GM19463 (cell line): ENCODE results near the gene RABGGTA.

Experiments used
- ATAC-seq: cut with Tn5 transposase; IDR thresholded peaks from one replicate; pipeline ENCODE4 v1.9.1; 2021; ENCODE audit warnings: mild to moderate bottlenecking, moderate library complexity; ENCODE audit not compliant: unreplicated experiment

RABGGTA gene

DNA sequence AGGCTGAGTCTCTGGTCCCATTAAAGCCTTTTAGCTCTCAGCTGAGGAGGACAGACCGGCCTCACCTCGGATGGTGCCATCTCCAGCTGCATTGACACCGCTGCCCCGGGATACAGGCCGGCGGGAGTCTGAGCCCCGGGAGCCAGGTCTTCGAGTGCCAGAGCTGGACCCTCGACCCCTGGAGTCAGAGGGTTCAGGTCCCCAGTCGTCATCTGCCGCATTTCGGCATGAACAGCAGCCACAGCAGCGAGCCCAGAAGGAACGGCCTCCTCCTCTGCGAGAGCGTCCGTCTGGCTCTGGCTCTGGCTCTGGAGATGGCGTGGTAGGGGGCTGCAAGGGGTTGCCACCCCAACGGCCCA is 9.4 kb downstream of the RABGGTA start:
- no peak for ATAC-seq

DNA sequence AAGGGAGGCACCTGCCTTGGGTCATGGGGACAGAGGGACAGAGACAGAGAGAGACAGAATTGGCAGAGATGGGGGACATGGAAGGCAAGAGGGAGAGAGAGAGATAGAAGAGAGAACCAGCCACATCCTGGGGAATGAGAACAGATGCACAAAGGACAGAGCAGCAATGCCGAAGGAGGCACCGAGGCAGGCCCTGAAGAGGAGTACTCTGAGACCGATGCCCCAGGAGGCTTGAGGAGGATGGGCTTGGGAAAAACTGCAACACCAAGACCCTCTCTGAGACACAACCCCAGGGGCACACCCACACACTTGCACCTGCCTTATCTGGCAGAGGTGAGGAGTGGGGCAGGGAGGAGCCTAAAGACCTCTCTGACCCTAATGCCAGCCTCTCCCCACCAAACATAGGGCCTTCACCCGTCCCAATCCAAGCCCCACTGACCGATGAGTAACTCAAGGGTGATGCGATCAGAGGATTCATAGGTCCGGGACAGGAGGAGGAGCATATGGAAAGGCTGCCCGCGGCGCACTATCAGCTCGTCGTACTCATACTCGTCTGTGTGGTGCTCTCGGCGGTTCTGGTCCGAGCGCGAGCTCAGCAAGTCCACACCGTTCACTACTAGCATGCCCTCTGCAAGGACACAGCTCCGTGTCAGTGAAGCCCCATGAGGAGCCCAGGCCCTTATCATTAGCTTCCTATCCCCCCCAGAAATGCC is 10.0 kb downstream of the RABGGTA start:
- no peak for ATAC-seq

DNA sequence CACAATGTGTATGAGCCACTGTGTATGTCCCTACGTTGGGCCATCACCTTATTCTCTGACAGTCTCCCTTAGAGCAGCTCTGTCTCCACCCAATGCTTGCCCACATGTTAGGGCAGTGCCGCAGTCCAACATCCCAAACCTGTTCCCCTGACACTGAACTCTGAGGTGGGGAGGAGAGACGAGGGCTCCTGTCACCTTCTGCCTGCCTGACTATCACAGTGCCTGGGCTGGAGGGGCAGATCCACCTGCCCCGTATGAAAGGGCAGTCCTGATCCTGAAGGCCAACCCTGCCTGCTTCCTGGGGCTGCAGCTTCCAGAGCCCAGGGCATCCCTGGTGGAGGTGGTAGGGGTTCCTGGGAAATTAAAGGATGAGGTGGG is 10.6 kb downstream of the RABGGTA start:
- no peak for ATAC-seq

DNA sequence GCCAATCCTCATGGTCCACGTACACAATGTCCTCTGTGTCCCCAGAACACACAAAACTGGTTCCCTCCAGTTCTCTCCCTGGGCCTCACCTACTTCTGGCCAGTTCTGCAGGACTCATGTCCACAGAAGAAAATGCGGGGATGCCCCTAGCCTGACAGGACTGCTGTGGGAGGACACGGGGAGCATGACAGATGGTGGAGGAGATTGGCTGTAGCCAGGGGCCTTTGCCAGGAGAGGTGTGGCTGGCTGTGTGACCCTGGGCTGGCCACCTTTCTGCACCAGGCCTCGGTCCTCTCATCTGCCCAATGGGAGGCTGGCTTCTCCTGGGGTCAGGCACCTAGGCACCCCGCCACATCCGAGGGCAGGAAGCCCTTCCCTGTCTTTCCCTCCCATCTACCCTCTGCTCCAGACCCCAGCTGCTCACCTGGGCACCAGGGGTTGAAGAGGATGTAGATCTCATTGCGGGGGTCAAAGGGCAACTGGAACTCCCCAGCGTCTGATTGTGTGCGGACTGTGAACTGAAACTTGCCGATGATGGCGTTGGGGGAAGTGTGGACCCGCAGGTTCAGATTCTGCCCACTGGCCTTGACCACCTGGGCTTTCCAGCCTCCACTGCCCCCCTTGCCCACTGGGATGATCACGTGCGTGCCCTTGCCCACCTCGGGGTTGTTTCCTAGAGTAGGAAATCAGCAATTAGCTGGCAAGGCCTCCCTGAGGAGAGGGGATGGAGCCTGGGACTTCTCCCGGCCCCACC is 11.2 kb downstream of the RABGGTA start:
- ATAC-seq: no peak

DNA sequence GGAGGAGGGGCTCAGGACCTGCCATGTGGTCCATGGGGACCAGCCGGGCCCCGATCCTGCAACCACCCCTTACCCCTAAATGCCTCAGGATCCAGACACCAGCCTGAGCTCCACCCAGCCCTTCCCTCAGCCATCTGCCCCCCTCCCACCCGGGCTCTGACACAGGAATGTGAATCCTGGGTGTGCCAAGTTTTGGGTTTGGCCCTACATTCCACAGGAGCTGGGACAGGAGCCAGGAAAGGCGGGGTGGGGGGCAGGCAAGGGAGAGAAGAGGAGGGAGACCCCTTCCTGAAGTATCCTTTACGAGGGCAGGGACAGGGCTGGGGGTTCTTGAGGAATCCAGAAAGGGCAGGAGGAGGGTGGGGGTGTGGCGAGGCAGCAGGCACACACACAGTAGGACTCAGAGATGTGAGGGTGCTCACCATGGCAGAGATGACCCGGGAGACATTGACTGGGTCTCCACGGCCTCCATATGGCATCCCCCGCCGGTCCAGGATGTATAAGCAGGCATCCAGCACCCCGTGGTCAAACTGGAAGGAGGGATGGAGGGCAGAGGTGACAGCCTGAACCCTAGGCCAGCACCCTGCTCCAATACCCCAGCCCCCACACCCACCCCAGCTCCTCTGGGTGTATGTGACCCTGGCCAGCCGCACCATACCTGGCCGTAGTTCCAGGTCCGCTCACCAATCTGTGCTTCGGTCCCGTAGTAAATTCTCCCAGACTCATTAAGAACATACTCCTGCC is 11.9 kb downstream of the RABGGTA start:
- no peak for ATAC-seq

DNA sequence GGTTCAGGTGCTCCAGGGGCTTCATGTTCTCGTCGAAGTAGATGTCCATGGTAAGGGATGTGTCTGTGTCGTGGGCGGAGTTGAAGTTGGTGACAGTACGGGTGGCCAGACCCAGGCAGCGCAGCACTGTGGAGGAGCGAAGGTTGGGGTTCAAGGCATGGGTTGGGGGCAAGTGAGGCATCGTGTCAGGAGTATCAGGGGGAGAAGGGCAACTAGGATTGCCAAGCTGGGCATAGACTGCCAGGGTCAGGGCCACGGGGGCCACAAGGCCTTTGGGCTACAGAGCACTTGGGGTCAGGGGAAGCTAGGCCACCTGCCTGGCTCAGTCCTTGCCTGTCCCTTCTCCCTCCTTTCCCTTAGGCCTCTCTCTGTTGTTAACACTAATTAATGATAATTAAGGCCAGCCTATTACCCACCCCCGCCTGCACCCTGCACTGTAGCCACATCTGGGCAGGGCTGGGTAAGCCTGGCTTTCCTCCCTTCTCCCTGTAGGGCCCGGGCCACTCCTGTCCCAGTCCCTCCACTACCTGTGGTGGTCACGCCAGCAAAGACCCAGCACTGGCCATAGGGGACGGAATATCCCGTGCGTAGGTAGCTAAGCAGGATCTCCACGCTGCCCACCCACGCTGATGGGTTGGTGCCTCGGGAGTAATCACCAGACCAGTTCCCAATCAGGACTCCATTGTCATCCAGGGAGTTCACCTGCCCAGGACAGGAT is 12.7 kb downstream of the RABGGTA start:
- ATAC-seq: no peak

DNA sequence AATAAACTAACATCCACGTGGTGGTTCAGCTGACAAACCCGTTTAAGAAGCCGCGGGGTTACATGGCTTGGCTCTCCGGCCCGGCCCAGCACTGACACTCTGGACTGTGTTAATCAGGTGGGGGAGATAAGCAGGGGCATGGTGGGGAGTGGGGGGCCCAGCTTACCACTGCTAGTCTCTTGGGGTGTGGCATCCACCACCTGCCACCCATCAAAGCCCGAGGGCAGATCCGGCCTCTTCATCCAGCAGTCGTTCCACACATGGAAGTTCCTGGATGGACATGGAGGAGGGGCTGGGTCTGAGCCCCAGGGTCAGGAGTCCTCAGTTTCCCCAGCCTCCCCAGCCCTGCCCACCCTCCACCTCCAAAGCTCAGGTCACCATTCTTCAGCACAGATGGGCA is 13.3 kb downstream of the RABGGTA start:
- no peak for ATAC-seq

DNA sequence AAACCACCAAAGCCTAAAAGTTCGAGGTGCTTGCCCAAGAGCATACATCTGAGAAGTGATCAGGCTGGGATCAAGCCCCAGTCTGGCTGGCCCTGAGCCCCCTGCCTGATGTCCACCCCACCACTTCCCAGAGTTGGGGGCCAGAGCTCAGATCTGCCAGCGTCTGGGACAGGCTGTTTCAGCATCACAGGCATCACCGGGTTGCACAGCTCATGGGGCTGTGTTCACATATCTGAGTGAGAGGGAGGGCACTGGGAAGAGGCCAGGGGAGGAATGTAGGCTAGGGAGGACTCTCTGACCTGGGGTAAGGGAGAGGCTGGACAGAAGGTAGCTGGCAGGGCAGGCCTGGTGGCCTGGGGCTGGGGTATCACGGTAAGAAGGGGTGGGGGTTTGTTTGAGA is 14.4 kb downstream of the RABGGTA start:
- no peak for ATAC-seq

DNA sequence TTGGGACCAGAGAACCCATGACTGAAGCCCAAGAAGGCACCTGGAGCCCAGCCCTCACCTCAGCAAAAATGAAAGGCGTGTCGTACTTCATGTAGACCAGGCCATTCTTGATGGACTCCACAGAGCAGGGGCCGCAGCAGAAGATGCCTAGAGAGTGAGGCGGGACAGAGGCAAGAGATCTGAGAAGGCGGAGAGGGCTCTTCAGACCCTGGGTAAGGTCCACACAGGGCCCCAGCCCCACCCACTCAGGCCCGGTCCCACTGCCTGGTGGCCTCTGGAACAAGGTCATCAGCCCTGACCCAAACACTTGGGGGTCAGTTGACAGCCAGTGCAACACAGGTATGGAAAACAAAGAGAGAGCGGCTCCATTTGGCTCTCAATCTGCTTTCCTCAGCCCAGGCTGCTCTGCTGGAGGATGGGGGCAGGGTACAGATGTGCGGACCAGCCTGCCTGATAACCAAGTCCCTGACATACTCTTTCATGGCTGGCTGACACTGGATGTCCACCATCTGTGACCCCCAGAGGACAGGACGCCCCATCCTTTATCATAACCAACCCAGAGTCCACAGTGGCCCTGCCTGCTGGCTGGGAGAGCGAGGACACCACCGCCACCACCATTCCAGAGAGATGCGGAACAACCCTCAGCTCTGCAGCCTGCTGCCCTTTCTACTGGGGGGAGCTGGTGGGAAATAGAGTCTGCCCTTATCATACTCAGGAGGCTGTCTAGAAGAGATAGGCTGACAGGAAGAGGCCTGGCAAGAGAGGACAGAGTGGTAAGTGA is 15.3 kb downstream of the RABGGTA start:
- ATAC-seq: no peak

DNA sequence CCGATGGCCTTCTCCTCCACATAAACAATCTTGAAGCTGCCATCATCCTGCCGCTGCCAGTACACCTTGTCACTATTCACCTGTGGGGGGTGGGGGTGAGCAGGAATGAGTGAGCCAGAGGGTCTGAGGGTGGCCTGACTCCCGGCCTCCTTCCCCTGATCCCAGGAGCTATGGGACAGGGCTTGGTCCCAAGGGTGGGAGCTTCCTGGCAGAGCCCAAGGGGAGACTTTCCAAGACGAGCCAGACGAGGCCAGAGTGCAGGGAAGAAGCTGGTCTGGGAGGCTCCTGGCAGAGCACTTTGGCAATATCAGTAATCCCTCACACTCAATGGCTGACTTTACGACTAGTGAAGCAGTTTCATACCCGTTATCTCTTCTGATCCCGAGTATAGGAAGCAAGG is 16.0 kb downstream of the RABGGTA start:
- ATAC-seq: no peak

DNA sequence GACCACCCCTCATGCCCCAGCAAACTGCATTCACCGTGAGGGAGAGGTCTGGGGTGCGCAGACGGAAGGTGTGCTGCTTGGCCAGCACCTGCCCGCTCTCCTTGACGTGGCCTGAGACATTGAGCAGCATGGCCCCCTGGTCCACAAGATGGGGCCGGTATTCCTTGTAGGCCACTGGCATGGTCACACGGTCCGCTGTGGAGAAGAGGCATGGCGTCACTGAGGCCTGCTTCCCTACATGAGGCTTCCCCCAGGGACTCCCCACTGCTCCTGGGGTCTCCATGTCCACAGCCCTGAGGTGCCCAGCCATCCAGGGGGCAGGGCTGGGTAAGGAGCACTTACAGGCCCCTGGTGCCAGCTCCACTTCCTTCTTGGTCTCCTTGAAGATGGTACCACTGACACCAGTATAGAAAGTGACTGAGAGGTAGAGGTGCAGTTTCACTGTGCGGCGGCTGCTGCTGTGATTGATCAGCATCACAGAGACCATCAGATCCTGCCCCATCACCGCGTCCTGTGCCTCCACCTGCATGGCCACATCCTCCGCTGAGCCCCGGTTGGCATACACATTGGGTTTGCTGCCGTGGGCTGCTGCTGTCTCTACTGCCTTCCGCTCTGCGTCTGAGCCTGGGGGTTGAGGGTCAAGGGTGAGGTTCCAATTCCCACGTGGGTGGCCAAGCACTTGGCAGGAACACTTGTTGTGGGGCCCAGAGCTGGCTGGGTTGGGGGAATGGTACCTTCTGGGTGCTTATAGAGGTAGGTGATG is 16.6 kb downstream of the RABGGTA start:
- ATAC-seq: no peak

DNA sequence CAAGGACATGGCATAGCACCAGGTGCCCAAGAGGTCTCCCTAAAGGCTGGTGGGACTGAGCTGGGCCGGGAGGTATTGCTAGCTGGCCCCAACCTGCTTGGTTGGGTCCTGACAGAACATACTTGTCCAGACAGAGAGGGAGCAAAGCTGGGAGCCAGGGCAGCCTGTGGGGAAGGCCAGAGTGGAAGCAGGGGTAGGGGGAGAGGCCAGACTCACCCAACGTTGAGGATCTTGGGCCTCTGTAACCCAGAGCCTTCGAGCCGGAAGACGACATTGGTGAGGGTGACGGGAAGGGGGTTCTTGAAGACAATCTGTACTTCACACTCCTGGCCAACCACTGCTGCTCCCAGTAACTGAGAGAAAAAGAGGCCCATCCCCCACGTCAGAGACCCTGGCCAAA is 17.5 kb downstream of the RABGGTA start:
- no peak for ATAC-seq

DNA sequence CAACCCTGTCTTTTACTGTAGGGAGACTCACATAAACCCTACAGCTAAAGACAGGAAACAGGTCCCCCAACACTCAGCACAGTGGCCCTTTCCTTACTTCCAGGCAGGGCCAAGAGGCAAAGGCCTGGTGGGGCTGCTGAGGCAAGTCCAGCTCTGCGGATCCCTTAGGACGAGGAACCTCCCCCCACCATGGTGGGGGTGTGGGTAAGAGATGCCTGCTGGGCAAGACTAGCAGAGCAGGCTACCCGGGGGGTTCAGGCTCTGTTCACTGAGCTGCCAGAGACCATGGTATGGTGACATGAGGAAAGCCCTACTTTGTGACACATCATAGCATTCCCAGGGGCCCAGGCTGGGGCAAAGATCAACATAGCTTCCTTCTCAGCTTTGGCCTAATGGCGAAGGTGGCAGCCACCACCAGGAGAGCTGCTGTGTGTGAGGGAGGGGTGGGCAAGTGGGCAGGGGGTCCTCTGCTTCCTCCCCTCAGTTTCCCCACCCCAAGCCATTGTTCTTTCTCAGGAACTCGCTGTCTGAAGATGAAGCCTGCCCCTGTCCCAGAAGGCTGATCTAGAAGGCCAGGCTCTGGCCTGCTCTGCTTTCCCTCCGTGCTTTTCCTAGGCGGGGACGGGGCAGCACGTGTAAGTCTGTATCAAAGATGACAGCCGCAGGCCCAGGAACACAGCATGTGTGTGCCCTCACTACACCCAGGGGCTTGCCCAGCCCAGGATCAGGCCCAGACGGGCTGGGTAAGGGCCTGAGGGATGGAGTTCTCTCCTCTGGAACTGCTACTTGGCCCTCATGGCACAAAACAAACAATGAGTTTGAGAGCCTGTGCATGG is 18.9 kb downstream of the RABGGTA start:
- ATAC-seq: no peak

DNA sequence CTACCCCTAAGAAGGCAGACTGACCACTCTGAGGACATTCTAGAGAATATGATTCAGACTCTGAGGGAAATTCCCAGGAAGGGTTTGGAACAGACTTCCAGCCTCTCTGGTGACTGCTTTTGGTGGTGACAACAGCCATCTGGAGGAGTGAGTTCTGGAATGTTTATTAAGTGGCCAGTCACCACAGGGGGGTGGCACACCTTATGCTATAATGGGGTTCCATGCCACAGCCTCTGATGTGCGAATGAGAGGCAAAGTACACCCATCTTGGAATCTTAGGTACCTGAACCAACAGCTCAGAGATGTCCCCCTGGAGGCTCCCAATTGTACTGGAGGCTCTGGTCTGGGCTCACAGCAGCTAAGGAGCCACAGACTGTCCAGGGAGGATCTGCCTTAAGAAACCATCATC is 19.5 kb downstream of the RABGGTA start:
- ATAC-seq: no peak

DNA sequence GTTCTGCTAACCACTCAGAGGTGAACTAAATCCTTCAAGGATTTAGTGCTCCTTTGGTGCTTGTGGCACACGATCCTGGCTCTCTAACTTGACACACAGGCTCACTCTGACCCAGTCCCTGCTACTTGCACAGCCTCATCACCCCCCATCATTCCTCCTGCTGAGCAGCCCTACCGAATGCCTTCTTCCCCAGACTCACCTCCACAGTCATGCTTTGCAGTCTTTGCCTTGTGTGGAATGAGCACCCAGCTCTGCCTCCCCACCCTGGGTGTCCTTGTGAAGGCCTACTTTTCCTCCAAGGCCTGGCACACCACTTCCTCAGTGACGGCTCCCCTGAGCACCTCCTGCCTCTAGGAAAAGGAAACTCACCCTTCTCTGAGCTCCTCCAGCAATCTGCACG is 21.0 kb downstream of the RABGGTA start:
- no peak for ATAC-seq

DNA sequence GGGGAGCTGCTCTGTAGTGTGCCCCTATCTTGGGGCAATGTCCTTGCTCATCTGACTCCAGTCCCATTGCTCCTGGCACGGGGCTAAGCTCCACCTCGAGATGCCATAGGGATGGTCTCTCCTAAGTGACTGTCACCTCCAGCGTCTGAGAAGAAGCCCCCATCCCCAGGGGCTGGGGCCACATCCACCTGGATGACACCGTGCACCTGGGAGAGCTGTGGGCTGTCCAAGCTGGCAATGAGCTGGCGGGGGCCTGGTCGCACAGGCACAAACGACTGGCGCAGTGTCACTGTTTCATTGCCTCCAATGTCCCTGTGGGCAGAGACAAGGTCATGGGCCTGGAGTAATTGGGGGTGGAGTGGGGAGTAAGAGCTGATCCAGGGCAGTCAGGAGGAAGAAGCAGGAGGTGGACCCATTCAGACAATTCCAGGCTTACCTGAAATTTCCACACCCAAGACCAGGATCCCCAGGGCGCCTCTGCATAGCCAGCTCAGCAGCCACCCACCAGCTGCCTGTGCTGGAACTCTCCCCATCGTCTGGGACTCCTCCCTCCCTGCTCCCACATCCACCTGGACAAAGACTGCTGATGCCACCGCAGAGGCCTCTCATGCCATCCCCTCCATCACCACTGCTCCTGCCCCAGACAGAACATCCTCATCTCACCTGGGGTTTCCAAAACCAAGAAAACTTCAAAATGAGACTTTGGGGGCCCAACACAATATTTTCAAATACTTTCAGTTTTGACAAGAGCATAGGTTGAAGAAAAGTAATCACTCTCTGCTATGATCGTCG is 22.0 kb downstream of the RABGGTA start:
- no peak for ATAC-seq

DNA sequence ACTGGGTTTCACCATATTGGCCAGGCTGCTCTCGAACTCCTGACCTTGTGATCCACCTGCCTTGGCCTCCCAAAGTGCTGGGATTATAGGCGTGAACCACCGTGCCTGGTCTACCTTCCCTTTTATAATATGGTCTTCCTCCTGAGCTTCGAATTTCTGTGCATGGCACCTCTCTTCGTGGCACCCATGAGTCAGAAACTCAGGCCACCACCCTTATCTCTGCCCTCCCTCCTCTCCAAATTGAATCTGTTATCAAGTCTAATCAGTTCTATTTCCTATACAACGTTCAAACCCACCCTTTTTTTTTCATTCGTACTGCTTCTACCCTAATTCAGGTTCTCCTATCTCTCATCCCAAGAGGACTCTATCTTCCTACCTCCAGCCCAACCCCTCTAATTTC is 24.0 kb downstream of the RABGGTA start:
- ATAC-seq: no peak

DNA sequence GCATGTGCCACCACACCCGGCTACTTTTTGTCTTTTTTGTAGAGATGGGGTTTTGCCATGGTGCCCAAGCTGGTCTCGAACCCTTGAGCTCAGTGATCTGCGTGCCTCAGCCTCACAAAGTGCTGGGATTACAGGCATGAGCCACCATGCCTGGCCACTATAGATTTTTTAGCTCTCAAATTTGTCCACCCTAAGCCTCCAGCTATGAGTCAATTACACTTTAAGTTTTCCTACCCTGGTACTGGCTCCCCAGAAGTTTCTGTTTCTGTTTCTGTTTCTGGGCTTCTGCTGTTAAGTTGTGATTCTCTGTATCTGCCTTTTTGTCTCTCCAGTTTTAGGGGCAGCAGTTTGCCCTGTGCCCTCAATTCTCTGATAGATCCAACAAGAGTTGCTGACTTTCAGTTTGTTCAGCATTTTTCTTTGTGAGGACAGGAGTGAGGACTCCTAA is 24.6 kb downstream of the RABGGTA start:
- no peak for ATAC-seq
